GM23248 (cell line): Measurements from ENCODE around the gene TRPM1.

Source experiments
- EZH2 ChIP-seq: fragments of 200-600 bp; sonication (generic); IDR thresholded peaks from 2 replicates; pipeline ENCODE4 v1.6.1; 2018; ENCODE audit warnings: antibody characterized with exemption, mild to moderate bottlenecking; ENCODE audit not compliant: insufficient read depth, poor library complexity, severe bottlenecking
- EZH2phosphoT487 ChIP-seq: fragments of 200-600 bp; sonication (generic); IDR thresholded peaks from 2 replicates; pipeline ENCODE4 v1.6.1; 2018; ENCODE audit warnings: antibody characterized with exemption, moderate library complexity, mild to moderate bottlenecking, low read depth; ENCODE audit not compliant: insufficient read depth

GRCh38 chr15:31035610-31036009 is 65.9 kb downstream of the TRPM1 start:
- TF ChIP-seq EZH2 (no peak), EZH2phosphoT487 (no peak)
